RWPE1 (cell line): ENCODE measurements around the gene RGS6.
A peak's percentile ranks its signal among the peaks of the same experiment; 100 is the strongest.

ENCODE experiments used
- CTCF ChIA-PET: fragments of 350-600 bp; sonication (Branson Sonifier 250); formaldehyde crosslinking; extraction: SDS; loops from one replicate; lab custom pipeline; 2021; lab: Yijun Ruan, JAX
- POLR2A ChIA-PET: fragments of 400-600 bp; formaldehyde crosslinking; extraction: SDS; loops from one replicate; lab custom pipeline; 2020; ENCODE audit warnings: antibody characterized with exemption; ENCODE audit not compliant: low non-redundant PET; lab: Yijun Ruan, JAX
- DNase-seq: peaks from one replicate; pipeline ENCODE4 v3.0.0; 2012; ENCODE audit warnings: low spot score
- H3K27ac ChIP-seq: fragments of 450-650 bp; 2 replicates; pipeline ENCODE4 v1.5.1; 2017
- TF ChIP-seq, protein P1 (sequence below): fragments of 450-650 bp; conservative IDR thresholded peaks from 2 replicates; pipeline ENCODE4 v1.5.1; 2017; ENCODE audit warnings: low read depth, mild to moderate bottlenecking

Gene RGS6

GRCh38 chr14:72558721-72559120, 626.5 kb downstream of the RGS6 start:
- ChIA-PET CTCF (interaction anchor here (0.6 to 0.7 kb wide), 2 partner anchors 44 to 870 kb away, joined by 3 to 5 read pairs; no protein-coding TSS in a partner anchor), POLR2A (no interaction called here)
- H3K27ac ChIP-seq = peak overlapping the region; percentile 92

DNA sequence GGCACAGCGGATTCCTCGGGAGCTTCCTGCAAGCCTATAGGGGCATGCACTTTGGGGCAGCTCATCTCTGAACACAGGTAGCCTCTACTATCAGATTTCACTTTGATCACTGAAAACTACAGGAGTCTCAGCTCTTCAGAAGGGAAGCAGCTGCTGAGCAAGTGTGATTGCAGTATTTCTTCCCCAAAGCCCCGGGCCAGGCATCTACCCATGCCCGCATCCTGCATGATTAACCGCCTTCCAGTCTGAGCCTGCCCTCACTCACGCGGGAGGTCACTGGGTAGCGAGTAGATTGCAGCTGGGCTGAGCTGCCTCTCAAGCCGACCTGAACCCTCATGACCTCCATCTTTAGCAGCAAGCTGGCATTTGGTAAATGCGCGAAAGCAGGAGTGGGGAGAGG, 627.0 kb downstream of the RGS6 start:
- TF ChIP-seq, protein P1, sequence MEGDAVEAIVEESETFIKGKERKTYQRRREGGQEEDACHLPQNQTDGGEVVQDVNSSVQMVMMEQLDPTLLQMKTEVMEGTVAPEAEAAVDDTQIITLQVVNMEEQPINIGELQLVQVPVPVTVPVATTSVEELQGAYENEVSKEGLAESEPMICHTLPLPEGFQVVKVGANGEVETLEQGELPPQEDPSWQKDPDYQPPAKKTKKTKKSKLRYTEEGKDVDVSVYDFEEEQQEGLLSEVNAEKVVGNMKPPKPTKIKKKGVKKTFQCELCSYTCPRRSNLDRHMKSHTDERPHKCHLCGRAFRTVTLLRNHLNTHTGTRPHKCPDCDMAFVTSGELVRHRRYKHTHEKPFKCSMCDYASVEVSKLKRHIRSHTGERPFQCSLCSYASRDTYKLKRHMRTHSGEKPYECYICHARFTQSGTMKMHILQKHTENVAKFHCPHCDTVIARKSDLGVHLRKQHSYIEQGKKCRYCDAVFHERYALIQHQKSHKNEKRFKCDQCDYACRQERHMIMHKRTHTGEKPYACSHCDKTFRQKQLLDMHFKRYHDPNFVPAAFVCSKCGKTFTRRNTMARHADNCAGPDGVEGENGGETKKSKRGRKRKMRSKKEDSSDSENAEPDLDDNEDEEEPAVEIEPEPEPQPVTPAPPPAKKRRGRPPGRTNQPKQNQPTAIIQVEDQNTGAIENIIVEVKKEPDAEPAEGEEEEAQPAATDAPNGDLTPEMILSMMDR = no peak
- CTCF ChIA-PET = no interaction called here
- H3K27ac ChIP-seq = peak overlapping the region; percentile 92
- peak; percentile 82 for DNase-seq
- POLR2A ChIA-PET = no interaction called here

More at GRCh38 chr14:72558721-72559120, 626.5 kb downstream of the RGS6 start:
- DNase-seq = peak; percentile 50
- TF ChIP-seq, protein P1 = no peak

DNA sequence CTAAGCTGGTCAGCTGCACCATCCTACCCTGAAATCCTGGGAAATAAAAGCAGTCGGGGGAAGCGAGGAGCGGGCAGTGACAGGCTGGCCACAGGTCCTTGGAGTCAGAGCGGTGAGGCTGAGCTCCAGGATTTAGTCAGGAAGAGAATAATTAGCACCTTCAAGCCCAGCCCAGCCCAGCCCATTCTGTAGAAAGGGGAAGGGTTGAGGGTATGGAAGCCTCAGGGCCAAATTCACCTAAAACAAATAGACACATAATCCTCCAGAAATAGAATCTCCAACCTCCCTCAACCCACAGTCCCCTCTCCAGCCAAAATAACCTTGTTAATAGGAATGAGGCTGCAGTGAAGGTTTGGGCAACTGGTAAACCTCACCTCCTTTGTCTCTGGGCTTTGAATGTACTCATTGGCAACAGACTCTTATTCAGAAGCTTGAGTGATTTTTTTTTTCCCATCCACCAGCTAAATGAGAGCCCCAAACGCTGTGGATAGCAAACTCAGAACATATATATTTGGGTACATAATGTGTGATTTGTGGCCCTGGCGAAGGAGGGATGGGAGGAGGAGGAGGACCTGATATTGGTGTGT, 627.5 kb downstream of the RGS6 start:
- H3K27ac ChIP-seq = peak overlapping the region; percentile 92
- POLR2A ChIA-PET = no interaction called here
- CTCF ChIA-PET = interaction anchor here (0.6 kb wide), 1 partner anchor 345 kb away, joined by 4 read pairs; no protein-coding TSS in a partner anchor
- TF ChIP-seq, protein P1 = no peak
- DNase-seq = peak; percentile 12

DNA sequence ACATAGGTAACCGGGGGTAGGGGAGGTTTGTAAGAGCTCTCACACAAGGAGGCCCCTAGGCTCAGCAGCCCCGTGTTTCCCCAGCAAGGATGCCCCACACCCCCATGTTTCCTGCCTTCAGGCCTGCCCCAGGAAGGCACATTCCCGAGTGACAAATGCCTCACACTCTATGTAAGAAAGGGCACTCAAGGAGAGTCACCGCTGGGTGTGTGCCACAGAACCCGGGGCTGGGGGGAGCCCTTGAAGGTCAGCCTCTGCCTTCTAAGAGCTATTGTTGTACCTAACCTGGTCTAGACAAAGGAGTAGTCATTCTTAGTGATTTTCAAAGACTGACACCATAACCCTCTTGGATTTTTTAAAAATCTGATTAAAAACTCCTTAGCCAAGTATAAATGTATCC, 628.1 kb downstream of the RGS6 start:
- DNase-seq = peak; percentile 8
- ChIA-PET CTCF (interaction anchor here (0.6 kb wide), 1 partner anchor 345 kb away, joined by 4 read pairs; no protein-coding TSS in a partner anchor), POLR2A (no interaction called here)
- TF ChIP-seq, protein P1 = no peak
- peak overlapping the region; percentile 92 for H3K27ac ChIP-seq

DNA sequence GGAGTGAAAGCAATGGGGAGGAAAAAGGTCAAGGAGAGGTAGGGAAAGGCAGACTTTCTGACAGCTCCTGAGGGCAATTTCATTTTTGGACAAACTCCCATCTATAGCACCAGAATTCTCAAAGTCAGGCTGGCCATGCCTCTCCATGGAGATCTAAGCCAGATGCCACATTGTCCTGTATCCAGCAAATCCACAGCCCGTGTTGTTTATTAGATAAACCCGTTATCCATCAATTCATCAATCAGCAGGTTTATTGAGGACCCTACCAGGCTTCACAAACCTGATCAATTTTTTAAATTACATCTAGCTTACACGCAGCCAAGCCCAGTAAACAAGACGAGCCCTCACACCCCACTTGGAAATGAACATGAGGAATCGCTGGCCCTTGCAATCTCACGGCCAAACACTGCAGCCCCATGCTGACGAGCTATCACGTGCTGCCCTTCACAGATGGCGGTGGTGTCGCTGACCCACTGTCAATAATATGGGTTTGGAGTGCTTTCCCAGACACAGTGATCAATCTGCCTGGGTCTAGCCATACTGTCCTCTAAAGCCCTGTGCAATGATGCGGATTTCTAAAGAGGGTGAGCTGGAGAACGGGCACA, 628.8 kb downstream of the RGS6 start:
- TF ChIP-seq, protein P1 = no peak
- no peak overlapping the region for H3K27ac ChIP-seq
- no peak for DNase-seq
- ChIA-PET CTCF (interaction anchor here (0.6 to 0.7 kb wide), 2 partner anchors 9 to 280 kb away, joined by 3 read pairs; no protein-coding TSS in a partner anchor), POLR2A (interaction anchor here (0.7 kb wide), 1 partner anchor 14 kb away, joined by 4 read pairs; no protein-coding TSS in a partner anchor)

DNA sequence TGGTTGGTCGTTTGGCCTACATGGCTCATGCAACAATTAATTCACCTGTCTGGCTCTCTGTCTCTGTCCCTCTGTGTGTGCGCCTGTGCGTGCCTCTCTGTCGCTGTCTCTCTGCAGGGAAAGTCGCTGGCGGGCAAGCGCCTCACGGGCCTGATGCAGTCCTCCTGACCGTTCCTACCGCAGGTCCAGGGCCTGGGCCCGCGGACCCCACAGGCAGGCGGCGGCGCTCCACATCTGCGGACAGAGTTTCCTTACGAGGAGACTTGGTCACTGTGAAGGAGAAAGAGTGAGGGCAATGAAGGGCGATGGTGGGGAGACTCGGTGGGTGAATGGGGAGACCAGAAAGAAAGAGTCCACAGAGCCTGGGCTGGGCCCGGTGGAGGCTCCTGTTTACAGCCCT, 630.1 kb downstream of the RGS6 start:
- POLR2A ChIA-PET = no interaction called here
- TF ChIP-seq, protein P1 = no peak
- no peak overlapping the region for H3K27ac ChIP-seq
- CTCF ChIA-PET = no interaction called here
- DNase-seq = no peak
